HG03457 (cell line): ENCODE data around the gene MGA.

ENCODE experiments used
- ATAC-seq: cut with Tn5 transposase; IDR thresholded peaks from one replicate; pipeline ENCODE4 v1.9.1; 2021; ENCODE audit warnings: moderate number of reproducible peaks; ENCODE audit not compliant: unreplicated experiment

MGA gene

DNA sequence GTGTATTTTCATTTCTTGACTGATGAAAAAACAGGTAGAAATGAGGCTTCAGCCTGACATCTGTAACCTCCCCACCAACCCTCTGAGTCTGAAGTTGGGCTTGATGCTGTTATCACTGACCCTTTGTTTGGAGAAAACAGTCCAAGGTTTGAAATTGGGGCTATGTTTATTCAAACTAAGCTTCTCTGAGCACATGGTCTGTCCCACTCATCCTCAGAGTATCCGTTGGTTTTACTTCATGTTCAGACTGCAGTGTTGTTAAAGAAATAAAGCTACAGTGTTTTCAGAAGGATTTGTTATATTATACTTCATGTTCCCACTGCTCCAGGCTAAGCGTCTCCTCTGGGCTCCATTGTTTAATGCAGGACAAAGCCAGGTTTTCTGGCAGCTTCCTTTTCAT lies 120.1 kb downstream of the MGA start:
- no peak for ATAC-seq

- ATAC-seq, result no peak
These were observed 120.5 kb downstream of the MGA start for GRCh38 chr15:41780727-41781126.

- no peak for ATAC-seq
These were observed 122.4 kb downstream of the MGA start for GRCh38 chr15:41782371-41783282.

DNA sequence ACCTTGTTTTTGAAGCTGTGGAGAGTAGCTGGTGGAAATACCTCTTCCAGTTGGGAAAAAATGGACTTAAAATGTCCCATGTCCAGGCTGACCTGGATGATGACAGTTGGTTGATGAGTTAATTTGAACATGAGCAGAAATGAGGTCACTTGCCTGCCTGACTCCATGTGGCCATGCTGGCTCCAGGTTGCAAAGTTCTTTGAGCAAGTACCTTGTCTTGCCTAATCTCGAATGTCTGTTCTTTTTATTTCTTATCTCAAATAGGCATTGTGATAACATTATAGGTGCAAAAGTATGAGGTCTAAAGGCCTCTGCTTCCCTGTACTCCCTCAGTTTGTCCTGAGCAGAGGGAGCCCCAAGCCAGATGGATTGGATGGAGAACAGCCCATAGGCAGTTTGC lies 123.1 kb downstream of the MGA start:
- no peak for ATAC-seq

DNA sequence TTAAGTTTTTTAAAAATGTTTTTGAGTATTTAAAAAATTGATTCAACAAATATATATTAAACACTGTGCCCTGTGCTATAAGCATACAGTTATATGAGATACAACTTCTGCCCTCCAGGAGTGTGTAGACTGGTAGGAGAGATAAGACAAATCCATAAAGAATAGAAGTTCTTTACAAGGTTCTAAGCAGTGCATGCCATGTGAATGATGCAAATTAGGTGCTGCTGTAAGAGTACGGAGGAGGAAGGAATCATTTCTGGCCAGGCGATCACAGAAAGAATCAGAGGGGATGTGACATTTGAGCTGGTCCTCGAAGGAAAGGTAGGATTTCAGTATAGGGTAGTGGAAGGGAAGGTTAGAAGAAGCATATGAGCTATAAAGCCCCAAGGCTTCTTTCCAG lies 128.1 kb downstream of the MGA start:
- ATAC-seq, result no peak

DNA sequence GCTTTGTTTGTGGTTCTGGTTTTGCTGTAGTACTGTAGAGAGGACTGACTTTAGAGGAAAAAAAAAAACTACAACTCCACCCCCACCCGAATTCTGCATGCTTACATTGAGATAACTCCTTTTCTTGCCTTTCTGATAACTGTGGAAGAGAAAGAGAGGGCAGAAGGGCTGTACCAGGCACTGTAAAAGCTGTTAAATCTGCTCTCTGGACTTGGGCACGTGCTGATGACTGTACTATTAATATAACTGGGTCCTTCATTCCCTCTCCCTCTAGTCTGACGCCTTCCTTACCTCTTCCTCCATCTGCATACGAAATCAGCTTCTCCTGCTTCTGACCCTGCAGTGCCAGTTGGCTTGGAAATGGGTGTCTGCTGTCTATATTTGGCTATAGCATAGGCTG lies 129.0 kb downstream of the MGA start:
- ATAC-seq, result no peak

- ATAC-seq, result no peak
These were observed 129.5 kb downstream of the MGA start for GRCh38 chr15:41789662-41790061.

DNA sequence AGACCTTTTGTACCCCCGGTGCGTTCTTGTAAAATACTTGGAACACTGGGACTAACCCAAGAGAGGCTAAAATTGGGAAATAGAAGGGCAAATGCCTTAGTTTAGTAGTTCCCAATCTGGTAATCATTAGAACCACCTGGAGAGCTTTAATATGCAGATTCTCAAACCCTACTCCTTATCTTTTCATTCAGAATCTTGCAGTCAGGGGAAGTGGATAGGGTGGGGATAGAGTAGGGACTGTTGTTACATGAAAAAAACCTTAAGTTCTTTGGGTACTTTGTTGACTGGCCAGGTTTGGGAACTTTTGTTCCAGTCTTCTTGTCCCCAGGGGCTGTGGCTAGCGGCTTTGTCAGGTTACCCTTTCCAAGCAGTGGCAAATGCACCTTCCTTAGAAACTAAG lies 130.0 kb downstream of the MGA start:
- no peak for ATAC-seq

- ATAC-seq, result no peak
These were observed 130.7 kb downstream of the MGA start for GRCh38 chr15:41790756-41791546.

DNA sequence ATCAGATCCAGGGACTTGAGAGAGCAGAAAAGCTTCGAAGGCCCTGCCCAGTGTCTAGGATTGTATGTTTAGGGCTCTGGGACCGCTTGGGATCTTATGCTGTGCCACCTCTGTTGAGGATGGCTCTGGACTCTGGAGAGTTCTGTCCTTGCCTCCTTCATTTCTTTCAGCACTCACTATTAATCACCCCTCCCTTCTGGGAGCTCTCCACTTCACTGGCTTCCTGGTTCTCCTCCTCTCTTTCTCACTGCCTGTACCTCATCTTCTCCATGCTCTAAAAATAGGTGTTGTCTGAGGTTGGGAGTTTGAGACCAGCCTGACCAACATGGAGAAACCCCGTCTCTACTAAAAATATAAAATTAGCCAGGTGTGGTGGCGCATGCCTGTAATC lies 131.3 kb downstream of the MGA start:
- ATAC-seq, result no peak

DNA sequence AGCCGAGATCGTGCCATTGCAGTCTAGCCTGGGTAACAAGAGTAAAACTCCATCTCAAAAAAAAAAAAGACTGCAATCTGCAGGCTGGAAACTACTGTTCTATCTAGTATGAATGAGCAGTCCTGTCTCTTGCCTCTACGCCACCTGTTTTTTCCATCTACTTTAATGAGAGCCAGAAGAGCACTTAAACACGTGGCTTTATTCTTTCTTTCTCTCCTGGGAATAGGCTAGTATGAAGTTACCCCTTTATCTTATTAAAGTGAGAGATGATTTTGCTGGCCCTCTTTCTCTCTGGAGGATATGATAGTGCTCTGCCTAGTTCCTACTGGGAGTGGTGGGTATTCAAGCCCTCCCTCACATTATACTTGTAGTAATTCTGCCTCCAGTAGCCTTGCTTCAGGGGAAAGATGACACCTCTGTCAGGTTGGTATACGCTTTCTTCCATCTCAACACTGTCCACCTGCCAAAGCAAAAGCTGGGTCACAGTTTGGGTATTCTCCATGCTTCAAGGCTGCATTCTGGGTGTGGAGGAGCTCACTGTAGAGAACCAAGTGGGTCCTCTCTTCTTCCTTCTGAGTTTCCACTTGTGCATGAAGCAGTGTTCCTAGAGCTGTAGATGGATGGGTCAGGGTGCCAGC lies 131.9 kb downstream of the MGA start:
- ATAC-seq, result no peak

GRCh38 chr15:41794081-41794480 lies 133.9 kb downstream of the MGA start:
- ATAC-seq, result no peak

DNA sequence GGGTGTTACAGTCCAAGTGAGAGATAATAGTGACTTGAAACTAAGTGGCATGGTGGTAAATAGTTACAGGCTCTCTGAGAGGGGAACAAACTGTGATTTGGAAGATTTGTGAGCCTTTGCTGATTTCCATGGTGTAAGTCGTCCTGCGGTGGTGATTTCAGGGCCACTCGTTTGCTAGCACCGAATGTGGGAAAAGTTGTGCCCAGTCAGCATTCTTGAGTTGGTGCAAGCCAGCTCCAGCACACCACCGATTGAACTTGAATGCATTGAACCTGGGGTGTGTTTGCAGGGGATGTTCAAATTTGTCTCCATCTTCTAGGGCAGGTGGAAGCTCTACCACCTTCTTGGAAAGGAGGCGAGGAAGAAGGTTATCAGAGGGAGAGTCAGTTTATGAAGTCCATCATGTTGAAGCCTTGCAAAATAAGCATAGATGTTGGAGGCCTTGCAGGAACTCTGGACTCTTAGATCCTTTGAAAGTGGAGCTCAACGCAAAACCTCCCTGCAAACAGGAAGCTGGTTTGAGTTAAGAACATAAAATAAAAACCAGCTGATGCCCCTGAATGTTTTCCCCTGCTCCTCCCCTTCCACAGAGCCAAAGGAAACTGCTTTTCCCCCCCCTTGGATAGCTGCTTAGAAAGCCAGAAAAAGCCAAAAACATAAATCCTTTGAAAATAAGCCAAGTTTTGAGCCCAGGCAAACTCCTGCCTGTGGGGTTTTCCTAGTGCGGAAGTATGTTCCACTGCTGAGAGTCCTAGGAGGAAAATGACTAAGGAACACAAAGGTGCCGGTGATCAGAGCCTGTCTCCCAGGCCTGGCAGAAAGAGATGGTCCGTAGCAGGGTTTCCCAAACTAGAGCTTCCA lies 136.0 kb downstream of the MGA start:
- no peak for ATAC-seq

DNA sequence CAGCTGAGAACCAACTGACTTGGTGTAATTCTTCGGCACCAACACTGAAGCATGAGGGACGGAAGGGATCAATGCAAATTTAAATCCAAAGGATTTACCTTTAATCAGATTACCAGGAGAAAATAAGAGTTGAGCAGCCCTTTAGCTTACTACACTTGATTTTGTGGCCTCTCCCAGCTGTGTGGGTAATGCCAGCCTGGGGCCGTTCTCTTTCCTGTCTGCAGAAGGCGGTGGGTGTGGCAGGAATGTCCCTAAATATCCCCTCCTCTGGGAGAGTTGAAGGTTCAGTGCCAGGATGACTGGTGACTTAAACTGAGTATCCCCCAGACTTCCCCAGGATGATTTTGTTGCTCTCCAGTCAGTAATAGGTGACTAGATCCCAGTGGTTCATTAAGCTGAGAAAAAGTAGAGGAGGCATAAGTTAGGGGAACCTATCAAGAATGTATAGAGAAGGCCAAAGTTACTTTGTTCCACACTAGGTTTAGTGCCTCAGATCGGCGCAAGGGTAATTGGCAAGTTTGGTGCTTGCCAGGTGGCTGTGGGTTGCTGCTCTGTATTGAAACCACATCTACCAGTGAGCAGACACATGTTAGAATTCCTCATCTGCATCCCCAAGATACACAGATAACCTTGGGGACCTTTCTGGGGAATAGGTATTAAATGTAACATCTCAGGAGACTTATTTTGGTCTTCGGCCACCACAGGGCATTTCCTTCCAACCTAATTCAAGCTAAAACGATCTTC lies 137.2 kb downstream of the MGA start:
- ATAC-seq, result no peak

DNA sequence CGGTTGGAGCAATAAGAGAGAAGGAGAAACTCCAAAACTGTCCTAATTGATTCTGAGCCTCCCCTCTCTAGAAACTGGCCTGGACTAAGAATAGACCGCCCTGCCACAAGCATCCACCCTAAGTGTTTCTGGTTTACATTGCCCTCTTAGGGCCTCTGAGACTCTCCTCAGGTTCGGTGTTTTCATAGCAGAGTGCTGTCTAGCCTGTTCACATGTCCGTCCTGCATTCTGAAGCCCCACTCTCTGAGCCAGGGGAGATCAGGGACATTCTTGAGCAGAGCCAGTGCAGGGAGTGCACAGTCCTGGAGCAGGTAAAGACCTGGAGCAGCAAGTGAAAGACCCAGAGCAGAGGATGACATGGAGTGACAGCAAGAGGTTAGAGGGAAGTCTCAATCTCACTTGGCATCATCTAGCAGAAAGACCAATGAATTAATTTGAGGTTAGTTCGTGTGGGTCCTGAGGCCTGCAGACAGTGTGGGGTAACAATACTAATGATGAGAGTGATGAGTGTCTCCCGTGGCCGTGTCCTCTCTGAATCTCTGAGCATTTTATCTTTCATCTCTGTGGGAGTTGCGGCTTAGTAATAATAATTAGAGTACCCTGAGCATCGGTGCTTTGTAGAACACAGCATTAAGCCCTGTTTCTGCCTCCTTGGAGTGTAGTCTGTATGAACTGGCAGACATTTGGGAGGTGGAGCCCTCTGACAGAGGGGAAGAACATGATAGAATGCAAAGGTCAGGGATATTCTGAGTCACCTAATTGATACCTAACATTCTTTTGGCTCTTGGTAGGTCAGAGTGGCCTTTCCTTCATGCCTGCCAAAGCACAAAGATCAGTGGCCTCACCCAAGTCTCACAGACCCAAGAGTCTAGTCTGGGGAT lies 138.6 kb downstream of the MGA start:
- no peak for ATAC-seq

DNA sequence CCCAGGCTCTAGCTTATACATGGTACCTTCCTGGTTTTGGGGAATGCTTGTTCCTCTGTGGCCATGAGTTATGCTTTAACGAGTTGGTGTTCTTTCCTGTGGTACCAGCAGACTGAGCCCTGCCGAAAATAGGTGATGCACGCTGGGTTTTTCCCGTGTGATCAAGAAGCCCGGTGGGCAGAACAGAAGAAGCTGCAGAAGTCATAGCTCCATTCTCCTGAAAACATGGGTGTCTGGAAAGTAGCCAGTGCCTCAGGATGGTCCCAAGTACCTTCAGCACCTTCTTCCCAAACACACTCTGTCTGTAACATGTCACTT lies 139.2 kb downstream of the MGA start:
- ATAC-seq, result no peak

- no peak for ATAC-seq
These were observed 141.0 kb downstream of the MGA start for GRCh38 chr15:41801185-41801584.

DNA sequence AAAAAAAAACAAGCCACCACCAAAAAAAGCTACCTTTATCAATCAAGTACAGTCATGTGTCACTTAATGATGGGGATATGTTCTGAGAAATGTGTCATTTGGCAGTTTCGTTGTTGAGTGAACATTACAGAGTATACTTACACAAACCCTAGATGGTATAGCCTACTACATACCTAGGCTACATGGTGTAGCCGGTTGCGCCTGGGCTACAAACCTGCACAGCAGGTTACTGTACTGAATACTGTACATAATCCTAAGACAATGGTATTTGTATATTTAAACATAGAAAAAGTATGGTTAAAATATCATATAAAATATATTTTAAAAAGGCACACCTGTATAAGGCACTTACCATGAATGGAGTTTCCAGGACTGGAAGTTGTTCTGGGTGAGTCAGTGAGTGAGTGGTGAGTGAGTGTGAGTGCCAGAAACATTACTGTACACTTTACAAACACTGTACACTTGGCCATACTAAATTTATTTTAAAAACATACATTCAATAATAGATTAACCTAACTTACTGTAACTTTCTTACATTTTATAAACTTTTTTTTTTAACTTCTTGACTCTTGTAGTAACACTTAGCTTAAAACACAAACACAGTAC lies 141.7 kb downstream of the MGA start:
- no peak for ATAC-seq

- no peak for ATAC-seq
These were observed 144.2 kb downstream of the MGA start for GRCh38 chr15:41804361-41804760.
